HG03439 (cell line): ENCODE data around the gene TRUB1.

ENCODE experiments used
- ATAC-seq: cut with Tn5 transposase; IDR thresholded peaks from one replicate; pipeline ENCODE4 v1.9.1; 2021; ENCODE audit warnings: mild to moderate bottlenecking, moderate library complexity; ENCODE audit not compliant: unreplicated experiment

TRUB1 gene

DNA sequence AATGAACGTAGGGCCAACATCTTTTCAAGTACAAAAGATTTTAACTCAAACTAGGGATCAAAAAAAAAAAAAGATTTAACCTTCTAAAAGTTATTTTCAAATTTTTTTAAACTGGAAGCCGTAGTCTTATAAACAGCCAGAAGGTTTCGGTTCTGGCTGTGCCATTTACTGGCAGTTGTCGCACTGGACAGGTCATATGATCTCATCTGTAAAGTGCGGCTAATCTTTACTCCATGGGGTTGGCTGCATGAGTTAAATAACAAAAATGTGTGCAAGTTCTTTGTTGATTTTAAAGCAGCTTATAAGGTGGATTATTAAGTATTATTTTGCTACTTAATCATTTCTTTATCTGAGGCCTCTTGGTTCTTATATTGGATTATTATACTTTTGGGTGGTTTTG is 36.6 kb downstream of the TRUB1 start:
- ATAC-seq: no peak

DNA sequence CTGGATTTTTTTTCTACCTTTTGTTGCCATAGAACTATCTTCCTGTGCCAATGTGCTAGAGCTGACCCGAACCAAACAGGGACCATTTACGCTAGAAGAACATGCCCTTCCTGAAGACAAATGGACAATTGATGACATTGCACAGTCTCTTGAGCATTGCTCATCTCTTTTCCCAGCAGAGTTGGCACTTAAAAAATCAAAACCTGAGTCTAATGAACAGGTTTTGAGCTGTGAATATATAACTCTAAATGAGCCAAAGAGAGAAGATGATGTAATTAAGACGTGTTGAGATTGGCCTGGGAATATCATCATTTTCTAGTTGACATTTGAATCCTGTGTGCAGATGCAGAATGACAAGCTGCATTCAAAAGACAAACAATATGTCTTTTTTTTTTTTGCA is 37.1 kb downstream of the TRUB1 start:
- ATAC-seq: no peak

DNA sequence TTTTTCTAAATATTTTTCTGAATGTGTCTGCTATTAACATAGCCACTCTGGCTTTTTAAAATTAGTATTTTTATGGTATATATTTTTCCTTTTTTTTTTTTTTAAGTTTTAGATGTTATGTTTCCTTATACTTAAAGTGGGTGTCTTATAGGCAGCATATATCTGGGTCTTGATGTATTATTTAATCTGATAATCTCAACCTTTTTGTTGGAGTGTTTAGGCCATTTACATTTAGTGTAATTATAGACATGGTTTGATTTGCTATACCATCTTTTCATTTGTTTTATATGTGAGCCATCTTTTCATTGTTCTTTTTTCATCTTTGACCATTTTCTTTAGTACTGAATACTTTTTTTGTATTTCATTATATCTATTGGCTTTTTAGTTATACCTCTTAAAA is 45.0 kb downstream of the TRUB1 start:
- ATAC-seq: no peak

DNA sequence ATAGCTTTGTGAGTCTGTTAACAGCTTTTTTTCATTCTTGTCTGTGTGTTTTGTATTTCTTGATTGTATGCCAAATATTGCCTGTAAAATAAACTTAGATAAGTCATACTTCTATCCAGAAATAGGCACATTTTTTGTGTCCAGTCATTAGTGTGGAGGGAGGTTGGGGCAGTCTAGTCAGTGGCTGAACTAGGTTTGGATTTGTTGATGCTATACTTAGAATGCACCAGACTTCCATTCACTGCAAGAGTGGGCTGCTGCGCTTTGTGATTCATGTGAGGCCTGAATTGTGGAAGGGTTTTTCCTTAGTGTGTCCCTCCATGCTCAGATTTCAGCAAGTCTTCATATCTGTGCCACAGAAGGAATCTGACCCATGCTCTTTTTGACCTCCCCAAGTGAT is 50.0 kb downstream of the TRUB1 start:
- no peak for ATAC-seq

DNA sequence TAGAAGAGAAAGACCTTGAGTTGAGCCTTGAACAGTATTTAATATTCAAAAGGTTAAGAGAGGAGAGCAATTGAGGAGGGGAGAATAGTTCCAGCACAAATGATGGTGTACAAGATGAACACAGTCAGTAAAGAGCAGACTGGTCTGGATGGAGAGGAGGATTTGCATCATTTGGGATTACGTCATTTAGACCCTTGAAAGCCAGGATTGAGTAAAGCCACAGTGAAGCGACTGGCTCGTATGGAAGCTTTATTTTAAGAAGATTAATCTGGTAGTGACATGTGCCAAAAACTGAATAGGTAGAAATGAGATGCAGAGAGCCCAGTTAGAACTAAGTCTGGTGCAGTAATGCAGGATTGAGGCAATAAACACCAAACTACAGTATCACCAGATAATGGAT is 52.6 kb downstream of the TRUB1 start:
- no peak for ATAC-seq

DNA sequence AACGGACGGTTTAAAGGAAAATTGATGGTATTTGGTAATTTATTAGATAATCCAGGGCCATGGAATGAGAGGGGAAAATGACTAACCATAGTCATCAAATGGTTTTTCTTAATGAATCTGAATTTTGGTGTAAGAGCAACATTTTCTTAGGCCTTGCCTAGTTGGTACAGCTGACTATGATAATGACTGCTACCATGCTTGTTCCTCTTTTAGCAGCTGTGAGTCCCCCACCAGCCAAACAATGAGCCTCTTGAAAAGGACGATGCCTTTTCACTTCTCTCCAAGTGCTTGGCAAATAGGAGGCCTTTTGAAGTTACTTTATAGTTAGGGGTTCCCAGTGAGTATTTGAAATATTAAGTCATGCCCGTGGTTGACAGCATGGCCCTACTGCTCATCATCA is 53.0 kb downstream of the TRUB1 start:
- no peak for ATAC-seq

DNA sequence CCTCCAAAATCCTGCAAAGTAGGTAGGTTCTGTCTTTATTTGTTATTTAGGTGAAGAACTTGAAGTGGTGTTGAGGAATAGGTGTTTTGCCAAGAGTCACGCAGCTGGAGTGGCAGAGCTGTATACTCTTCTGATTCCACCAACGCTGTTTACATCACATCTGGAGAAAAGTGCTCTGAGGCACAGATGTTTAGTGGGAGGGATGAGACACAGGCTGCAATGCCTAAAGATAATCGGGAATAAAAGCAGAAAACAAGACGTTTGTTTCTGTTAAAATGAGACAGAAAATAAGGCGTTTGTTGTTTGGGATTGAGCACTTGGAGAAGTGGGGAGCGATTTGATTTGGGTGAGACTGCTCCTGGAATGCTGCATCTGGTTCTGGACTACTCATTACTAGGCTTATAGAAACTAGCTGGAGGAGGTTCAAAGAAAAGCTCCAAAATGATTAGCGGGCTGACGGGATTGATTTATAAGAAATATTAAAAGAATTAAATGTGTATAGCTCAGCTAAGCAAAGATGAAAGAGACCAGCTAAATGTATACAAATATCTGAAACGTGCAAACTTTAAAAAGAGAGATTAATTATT is 54.3 kb downstream of the TRUB1 start:
- no peak for ATAC-seq

DNA sequence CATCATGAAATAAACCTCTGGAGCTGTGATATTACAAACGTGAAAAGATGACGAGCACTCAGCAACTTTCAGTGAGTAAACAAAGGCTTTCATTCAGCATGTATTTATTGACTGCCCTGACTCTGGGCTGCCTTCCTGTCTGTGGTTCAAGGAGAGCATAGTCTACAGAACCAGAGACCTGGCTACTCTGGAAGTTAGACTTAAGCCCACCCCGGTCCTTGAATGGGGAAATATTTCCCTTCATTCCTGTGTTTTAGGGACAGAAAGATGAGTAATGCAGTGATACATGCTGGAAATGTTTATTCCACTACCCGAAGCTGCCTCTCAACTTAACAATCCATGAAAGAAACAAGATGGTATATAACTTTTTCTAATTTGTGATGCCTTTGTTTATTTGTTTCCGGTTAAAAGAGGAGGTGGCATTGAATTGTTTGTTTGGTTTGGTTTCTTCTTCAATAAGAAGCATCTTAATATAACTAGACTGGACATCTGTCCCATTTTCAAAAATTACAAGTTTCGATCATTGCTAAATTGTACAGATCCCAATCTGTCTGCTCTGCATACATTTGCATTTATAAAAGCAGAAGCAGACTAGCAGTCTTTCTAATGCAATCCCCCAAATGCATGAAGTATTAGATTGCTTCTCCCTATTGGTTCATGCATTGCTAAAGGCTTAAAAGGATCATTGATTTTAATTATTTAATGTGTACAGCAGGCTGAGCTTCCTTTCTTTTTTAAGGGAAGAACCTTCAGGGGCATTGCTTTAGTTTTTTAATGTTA is 57.7 kb downstream of the TRUB1 start:
- ATAC-seq: no peak

DNA sequence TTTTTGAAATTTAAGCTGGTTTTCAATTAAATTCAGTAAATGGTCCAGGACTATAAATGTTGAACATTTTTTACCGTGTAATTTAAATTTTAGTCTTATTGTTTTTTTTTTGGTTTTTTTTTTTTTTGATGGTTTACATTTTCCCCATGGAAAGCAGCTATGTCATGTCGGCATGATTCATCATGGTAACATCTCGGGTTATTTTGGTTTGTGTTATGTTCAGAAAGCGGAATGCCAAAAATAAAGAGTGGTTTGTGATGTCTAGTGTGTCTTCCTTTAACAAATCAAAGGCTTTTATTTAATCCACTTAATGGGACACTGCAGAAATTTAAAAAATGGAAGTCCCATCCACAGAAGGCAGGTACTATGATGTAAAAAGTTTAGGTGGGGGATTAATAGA is 58.5 kb downstream of the TRUB1 start:
- no peak for ATAC-seq

DNA sequence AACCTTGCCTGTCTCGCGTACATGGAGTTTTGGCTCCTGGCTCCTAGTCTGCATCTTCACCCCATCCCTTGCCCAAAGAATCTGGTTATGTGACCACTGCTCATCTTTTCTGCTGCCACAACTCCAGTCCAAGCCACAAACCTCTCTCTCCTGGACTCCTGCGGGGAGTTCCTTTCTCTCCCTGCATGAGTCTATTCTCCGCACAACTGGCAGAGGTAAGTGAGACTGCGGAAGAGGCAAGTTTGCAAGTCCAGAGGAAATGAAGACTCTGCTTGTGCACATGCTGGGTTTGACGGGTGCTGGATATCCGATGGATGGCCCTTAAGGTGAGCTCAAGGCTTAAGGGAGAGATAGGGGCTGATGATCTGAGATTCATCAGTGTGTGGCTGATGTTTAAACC is 61.0 kb downstream of the TRUB1 start:
- no peak for ATAC-seq

DNA sequence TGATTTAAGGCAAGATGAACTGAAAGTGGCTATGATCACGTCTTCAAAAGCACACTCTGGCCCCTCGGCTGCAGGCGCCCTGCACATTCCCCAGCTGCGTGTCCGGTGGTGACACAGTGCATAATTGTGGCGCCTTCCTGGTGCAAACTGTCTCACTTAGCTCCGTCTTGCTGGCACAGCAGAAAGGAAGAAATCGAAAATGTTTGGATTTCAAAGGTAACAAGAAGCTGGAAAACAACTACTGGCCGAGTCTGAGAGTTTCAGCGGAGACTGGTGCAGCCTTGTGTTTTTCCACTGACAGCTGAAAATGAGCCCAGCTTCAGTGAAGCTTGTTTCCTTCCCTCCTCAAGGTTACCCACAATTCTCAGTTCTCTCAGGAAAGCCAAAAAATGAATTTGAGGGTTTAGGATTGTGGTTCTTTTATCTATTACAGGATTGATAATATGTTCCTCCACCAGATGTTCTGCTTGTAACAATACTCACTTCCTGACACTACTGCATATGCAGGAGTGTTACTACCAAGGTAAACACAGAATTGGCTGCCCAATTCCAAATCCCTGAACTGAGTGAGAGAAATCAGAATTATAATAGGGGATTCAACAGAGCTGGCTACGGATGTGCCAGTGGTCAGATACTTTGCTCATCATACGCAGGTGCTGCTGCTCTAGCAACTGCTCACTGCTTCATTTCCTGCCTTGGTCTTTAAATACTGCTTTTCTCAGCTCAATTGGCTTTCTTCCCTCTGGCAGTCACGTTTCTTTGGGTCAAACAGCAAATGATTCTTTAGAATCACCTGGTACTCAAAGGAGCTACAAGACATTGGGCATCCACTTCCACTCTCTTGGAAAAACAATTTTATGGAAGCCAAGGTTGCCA is 63.7 kb downstream of the TRUB1 start:
- ATAC-seq: no peak

DNA sequence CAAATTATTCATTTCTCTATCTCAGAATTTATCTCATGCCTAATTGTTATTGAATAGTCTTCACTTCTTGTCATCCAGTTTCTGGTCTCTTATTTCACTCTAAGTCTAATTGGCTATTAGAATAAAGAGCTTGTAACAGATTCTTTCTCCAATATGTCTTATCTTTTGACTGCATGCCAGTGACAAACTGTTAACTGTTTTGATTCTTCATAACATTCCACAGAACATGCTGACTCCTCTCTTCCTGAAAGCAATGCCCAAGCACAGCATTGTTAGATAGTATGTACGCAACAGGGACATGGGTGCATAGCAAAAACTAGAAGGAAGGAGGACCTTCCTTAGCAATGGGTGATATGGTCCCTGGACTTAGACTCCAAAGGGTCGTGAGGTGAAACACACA is 65.4 kb downstream of the TRUB1 start:
- ATAC-seq: no peak

DNA sequence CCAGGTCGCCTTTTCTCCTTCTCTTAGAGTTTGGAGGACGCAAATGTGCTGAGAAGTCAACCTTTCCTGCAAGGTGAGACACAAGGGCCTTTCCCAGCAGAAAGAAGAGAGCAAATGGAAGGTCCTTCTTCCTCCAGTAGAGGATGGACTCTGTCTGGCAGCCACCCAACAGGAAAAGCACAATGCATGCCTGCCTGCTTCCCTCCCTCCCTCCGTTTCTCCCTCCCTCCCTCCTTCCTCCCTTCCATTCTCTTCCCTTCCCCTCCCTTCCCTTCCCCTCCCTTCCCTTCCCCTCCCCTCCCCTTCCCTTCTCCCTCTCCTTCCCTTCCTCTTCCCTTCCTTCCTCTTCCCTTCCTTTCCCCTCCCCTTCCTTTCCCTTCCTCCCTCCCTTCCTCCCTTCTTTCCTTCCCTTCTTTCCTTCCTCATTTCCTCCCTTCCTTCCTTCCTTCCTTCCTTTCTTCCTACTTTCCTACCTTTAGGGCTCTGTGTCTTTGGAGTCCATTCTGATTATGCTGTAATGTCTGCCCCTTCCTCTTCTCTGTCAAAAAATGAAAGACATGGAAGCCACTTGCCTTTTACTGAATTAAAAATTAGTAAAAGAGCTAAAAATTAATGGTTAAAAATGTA is 66.4 kb downstream of the TRUB1 start:
- no peak for ATAC-seq

DNA sequence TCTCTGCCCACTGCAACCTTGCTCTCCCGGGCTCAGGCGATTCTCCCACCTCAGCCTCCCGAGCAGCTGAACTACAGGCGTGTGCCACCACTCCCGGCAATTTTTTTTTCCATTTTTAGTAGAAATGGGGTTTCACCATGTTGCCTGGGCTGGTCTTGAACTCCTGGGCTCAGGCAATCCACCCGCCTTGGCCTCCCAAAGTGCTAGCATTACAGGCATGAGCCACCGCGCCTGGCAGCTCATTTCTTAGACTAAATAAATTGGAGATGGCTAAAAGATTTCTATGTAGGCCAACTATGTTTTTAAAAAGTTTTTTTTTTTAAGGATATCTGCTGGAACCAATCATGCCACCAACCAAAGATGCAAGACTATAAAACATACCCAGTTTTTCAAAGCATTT is 67.8 kb downstream of the TRUB1 start:
- ATAC-seq: no peak

DNA sequence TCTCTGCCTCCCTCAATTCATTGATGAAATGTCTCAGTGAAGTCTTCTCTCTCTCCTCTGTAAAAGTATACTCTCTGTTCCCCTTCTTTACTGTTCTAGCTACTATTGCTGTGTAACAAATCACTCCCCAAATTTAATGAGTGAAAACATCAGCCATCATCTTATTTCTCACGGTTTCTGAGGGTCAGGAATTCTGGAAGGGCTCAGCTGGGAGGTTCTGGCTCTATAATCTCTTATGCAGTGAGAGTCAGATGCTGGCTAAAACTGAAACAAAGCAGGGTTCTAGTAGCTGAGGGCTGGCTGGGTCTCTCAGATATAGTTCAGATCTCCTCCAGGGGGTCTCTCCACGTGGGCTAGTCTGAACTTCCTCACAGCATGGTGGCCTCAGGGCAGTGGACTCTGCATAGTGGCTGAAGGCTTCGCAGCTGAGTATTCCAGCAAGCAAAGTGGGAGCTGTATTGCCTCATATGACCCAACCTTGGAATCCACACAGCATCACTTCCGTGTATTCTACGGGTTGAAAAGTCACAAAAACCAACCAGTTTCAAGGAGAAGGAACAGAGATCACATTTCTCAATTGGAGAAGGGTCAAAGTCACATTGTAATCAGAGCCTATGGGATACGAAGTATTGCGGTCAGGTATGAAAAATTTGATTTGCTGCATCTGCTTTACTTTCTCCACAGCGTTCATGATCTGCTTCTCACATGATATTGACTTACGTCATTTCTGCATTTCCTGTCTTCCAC is 80.4 kb downstream of the TRUB1 start:
- ATAC-seq: no peak

DNA sequence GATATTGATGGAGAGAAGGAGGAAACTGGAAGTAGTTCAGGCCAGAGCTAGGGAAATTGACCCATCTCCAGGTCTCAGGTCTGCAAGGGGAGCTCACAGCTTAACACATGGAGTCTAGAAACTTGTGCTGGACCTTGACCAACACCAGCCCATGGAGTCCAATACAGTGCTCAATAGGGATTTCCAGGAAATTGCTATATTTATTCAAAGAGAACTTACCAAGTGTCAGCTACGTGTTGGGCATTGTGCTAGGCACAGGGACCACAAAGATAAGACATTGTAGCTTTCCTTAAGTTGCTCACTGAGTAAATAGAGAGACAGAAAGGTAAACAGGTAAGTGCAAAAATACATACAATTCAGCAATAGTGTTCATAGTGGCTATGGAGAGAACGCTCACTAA is 82.5 kb downstream of the TRUB1 start:
- no peak for ATAC-seq

DNA sequence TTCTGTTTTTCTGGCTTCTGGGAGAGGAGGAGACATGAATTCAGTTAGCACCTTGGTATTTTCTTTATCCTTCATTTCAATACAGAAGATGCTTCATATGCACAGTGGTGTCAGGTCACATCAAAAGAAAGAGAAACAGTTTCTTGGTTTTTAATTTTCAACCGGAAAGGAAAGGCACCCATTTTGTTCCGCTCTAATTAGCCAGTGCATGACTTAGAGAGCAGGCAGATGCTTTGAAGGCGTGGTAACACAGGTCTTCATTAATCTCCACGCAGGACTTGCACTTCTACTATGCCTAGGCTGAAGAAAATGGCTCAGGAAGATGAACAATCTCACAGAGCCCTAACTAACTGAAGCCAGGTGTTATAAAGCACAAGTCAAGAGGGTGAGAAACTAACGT is 84.7 kb downstream of the TRUB1 start:
- ATAC-seq: no peak

DNA sequence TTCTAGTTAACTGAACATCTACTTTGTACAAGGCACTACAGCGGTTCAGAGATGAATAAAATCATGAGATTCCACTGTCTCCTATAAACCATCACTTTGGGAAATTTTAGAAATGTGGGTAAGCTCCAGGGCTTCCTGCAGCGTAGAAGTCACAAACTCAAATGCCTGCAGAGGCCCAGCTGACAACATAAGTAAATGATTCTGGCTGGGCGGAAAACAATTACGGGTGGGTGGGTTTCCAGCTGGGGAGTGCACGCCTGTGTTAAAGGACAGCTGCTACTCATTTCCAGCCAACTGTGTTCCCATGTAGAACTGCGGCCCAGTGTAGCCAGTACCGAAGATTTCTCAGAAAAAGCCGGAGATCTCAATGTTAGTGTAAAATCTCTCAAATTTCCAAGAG is 85.7 kb downstream of the TRUB1 start:
- no peak for ATAC-seq

DNA sequence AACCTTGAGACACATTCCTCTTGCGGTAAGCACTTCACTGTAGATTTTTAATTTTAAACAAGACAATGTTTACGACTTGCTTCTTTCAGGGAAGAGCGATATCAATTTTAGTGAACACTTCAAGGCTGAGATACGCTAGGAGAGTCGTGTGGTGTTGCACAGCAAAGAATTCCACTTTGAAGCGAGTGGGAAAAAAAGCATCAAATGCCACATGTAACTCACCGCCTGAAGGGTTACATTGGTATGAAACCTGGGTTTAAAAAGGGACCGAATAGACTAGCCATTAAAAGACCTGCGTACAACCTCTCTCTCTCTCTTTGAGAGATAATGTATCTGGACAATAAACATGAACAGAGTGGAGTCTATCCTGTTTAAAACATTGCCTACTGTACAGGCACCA is 86.4 kb downstream of the TRUB1 start:
- no peak for ATAC-seq

DNA sequence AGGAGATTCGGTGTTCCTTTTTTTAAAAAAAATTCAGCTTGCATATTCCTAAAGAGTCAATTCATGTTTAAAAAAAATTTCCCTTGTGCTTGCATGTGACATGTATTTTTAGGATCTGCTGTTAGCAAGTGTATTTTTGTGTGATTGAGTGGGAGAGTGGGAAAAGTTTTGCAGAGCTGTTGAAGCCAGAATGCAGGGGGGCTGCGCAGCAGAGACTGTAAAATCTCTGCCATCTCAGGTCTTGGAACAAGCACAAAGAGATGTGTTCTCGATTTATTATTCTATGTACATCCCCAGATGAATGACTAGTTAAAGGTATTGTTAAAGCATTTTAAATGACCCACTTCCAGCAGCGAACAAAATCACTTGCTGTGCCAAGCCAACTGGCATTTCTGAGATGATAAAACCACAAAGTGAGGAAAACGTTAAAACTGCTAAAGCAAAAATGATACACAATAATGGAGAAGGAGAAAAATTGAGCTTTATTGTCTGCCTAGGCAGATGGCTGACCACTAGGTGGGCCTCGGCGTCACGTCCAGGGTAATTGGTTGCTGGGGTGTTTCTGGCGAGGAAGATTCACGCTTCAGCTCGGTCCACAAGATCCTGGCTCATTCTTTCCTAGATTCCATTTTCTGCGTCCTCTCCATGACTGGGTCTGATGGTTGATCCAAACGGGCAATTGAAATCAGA is 88.2 kb downstream of the TRUB1 start:
- ATAC-seq: no peak
